NCI-H524 (cell line): ENCODE results near the gene PRM3.
A peak's percentile ranks its signal among the peaks of the same experiment; 100 is the strongest.

ENCODE experiments used
- DNase-seq, 2 experiments: peaks; one replicate each; lab custom pipeline; 2025; lab: John Stamatoyannopoulos, UW

PRM3 gene

DNA sequence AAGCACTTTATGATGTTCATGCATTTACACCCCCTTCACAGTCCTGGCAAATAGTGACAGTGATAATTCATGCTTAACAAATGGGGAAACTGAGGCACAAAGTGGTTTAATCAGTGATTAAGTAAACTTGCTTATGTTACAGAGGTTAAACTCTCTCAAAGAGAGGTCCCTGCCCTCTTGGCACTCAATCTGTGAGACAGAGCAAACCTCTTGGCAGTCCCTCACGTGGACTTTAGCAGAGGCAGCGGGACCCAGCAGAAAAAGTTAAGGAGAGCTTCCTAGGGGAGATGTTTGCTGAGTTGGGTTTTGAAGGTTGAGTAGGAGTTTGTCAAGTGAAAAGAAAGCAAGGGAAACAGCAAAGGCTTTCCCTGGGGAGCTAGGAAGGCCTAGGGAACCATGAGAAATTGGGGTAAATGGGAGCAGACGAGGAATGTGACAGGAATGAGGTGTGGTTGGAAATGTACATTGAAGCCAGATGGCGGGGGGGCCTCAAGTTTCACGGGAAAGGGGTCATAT is 28.1 kb downstream of the PRM3 start:
- no peak for DNase-seq

DNA sequence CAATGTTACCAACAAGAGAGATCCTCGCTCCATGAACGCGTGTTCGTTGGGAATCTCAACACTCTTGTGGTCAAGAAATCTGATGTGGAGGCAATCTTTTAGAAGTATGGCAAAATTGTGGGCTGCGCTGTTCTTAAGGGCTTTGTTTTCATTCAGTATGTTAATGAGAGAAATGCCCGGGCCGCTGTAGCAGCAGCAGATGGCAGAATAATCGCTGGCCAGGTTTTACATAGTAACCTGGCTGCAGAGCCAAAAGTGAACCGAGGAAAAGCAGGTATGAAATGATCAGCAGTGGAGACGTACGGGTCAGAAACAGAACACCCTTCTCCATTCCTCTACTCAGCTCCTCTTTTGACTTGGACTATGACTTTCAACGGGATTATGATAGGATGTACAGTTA is 30.8 kb downstream of the PRM3 start:
- DNase-seq, result peak; percentile 80 to 84

DNA sequence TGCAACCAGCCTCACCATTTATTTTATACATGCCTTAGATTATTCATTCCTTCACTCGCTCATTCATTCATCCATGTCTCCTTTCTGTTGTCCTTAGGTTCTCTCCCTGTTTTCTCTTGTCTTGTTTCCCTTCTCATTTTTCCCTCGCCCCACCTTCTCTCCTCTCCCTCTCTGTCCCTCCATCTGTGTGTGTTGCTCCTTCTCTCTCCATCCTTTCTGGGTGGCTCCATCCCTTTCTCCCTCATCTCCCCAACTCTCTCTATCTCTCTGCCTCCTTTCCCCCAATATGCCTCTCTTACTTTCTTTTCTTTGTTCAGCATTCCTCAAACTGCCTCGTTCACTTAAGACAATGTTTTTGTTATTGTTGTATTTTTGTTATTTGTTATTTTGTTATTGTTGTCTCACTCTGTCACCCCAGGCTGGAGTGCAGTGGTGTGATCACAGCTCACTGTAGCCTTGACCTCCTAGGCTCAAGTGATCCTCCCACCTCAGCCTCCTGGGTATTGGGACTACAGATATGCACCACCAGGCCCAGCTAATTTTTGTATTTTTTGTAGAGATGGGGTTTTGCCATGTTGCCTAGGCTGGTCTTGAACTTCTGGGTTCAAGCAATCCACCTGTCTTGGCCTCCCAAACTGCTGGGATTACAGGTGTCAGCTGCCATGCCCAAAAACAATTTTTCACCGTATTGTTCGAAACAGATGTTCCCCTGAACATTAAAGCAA is 31.8 kb downstream of the PRM3 start:
- DNase-seq, result no peak

DNA sequence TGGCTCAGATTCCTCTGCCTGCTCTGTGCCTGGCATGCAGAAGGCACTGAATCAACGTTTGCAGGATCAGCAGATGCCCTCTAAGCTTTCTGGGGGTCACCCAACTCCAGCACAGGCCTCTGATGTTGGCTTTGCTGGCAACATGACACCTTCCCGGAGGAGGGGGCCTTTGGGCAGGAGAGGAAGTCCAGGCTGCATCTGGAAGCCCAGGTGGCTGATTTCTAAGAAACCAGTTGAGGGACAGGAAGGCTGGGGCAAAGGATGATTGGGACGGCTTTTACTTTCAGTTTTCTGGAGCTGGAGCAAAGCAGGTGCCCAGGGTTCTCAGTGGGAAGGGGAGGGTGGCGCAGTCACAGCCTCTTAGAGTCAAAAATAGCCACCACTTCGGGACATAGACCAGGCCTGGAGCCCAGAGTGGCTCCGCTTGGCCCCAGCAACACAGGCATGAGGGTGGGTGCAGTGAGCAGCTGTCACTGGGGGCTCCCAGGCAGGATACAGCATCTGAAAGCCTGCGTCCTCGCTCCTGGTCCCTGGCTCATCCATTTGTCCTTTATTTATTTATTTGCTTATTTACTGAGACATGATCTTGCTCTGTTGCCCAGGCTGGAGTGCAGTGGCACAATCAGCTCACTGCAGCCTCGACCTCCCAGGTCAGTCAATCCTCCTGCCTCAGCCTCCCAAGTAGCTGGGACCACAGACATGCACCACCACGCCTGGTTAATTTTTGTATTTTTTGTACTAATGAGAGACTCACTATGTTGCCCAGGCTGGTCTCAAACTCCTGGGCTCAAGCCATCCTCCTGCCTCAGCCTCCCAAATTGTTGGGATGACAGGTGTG is 32.6 kb downstream of the PRM3 start:
- DNase-seq, result peak; percentile 69 to 92

DNA sequence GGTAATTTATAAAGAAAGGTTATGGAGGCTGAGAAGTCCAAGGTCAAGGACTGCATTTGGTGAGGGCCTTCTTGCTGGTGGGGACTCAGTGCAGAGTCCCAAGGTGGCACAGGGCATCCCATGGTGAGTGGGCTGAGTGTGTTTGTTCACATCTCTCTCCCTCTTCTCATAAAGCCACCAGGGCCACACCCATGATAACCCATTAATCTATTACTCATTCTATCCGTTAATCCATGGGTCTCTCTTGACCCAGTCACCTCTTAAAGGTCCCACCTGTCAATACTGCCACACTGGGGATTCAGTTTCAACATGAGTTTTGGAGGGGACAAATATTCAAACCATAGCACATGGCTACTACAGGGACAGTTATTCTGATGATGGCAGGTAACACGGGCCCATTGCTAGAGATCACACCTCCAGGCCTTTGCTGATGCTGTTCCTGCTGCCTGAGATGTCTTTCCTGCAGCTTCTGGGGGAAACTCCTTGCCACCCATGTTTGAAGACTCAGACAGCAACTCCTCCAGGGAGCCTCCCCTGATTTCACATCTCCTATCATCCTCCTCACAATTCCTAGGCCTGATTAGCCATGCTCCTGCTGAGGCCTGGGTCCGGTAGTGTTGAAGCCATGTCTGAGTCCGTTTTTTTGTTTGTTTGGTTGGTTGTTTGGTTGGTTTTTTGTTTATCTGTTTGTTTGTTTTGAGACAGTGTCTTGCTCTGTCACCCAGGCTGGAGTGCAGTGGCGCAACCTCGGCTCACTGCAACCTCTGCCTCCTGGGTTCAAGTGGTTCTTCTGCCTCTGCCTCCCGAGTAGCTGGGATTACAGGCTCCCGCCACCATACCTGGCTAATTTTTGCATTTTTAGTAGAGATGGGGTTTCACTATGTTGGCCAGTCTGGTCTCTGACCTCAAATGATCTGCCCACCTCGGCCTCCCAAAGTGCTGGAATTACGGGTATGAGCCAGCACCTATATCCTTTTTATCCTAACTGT is 33.5 kb downstream of the PRM3 start:
- no peak for DNase-seq

DNA sequence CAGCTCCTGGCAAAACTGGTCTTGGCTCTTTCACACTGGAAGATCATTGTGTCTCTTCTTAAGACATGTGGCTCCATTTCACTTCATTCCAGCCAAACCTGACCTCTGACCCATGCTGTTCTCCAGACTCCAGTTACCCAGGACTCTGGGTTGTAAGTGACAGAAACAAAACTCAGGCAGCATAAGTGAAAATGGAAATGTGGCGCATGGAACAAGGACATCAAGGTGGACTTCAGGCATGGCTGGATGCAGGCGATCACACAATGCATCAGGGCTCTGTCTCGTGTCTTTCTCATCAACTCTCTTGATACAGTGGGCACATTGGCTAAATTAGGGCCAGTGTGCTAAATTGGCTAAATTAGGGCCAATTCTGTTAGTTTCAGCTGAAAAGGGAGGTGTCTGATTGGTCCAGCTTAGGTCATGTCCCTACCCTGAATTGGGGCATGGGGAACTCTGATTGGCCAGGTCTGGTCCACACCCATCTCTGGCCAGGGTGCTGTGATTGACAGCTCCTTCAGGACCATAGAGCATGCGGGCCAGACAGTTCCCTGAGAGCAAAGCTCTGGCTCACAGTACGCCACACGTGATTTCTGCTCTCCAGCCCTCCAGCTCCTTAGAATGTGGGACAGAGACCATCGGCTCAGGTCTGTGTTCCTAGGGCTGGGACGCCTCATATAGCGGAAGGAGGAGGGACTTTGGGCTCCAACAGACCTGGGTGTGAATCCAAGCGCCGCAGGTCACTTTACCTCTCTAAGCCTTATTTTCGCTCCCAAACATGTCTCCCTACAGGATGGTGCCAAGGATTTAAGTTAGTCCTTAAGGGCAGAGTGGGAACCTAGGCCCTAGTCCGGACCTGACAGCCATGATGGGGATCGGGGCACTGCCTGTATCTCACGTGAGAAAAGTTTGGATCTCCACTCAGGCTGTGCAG is 34.9 kb downstream of the PRM3 start:
- no peak for DNase-seq

DNA sequence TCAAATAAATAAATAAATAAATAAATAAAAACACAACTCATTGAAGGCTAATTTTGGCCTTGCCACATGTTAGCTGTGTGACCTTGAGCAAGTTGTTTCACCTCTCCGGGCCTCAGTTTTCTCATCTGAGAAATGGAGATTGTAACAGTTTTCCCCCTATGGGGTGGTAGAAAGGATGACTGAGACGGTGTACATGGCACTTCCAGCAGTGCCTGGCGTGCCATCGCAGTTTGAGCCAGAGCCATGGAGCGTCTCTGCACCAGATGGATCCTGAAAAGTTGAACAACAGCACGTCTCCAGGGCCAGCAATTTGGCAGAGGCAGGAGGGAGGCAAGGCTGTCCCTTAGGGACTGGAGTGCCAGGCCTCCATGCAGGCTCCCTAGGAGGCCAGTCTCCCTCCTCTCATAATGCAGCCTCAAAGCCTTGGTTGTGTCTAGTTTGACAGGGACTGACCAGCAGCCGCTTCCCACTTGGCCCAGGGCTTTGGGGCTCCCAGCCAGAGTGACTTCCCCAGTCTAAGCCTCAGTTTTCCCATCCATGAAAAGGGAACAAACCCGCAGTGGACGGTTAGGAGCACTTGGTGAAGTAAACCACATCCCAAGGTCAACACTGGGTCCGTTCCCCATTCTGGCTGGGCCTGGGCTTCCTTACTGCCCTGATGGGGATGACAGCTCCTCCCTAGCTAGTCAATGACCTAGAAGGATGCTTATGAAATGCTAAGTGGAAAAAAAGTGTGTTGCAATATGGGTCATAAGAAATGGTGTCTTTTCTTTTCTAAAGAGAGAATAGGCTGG is 36.8 kb downstream of the PRM3 start:
- no peak for DNase-seq

DNA sequence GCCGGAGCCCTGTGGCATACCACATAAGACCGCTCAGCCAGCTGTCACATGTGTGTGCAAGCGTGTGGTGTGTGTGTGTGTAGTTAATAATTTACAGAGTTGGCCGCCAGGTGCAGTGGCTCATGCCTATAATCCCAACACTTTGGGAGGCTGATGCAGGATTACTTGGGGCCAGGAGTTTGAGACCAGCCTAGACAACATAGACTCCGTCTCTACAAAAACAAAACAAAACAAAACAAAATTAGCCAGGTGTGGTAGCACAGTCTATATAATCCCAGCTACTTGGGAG is 37.8 kb downstream of the PRM3 start:
- no peak for DNase-seq

DNA sequence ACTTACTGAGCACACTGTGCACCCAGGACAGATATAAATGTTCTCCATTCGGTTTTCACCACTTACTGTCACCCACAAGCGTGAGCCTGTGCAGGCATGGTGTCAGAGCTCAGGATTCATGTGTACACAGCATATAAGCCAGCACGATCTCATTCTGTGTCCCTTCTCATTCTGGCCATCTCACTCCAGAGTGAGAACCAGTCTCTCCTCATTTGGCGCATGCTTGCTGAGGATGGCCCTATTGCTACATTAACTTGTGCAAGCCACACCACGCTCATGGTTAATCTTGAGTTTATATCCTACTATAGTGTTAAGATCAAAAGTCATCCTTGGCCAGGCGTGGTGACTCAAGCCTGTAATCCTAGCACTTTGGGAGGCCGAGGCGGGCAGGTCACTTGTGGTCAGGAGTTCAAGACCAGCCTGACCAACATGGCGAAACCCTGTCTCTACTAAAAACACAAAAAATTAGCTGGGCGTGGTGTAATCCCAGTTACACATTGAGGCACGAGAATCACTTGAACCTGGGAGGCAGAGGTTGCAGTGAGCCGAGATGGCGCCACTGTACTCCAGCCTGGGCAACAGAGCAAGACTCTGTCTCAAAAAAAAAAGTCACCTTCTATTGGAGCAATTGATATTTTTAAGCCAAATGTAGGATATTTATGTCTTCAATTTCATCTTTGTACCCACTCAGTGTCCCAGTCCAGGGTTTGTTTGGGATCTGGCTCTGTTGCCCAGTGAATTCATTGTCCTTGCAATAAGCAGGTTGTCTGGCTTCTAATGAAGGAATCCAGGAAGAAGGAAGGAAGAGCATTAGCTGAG is 38.3 kb downstream of the PRM3 start:
- DNase-seq, result no peak

DNA sequence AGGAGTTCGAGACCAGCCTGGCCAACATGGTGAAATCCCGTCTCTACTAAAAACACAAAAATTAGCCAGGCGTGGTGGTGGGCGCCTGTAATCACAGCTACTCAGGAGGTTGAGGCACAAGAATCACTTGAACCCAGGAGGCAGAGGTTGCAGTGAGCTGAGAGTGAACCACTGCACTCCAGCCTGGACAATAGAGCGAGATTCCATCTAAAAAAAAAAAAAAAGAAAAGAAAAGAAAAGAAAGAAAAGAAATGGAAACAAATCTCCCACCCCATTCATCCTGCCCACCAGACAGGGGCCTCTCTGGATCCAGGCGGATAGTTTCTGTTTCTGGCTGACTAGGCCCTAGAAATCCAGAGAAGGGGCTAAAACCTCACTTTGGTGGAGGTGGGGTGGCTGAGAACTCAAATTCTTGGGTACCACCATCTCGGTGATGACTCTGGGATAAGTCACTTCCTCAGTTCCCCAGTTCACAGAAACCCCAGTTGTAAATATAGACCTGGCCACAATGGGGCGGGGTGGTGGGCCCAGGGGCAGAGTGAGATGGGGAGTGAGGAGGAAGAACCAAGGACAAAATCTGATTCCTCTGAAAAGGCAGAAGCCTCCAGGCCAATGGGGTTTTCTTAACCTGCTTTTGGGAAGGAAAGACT is 39.6 kb downstream of the PRM3 start:
- DNase-seq, result no peak

DNA sequence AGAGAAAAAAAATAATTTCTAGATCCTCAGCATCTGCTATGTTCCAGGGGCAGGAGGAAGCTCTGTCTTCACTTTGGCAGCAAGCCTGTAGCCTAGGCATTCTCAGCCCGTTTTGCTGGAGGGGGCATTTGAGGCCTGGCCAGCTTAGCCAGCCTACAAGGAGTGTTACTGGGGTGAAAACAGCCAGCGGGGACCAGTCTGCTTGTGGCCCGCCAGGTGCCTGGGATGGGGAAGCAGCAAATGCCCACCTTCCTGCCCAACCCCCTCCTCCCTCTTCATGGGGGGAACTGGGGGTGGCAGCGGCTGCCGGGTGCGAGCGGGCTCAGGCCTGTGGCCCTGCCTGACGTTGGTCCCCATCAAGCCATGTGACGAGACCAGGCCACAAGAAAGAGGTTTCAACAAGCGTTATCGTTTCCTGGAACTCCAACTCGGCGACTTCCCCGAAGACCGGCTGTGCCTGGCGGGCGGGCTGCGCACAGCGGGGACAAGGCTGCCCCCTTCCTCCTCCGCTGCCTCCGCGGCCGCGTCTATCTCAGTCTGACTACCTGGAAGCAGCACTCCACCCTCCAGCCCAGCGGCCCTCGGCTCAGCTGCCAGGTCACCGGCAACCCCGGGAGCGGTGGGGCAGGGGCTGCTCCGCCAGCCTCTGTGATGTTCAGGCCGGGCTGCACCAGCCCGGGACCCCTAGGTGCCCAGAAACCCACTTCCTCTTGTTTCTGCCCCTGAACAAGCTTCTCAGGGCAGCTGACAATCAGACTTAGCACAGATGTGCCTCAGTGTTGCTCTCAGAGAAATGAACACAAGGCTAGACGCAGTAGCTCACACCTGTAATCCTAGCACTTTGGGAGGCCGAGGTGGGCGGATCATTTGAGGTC is 40.3 kb downstream of the PRM3 start:
- no peak for DNase-seq

DNA sequence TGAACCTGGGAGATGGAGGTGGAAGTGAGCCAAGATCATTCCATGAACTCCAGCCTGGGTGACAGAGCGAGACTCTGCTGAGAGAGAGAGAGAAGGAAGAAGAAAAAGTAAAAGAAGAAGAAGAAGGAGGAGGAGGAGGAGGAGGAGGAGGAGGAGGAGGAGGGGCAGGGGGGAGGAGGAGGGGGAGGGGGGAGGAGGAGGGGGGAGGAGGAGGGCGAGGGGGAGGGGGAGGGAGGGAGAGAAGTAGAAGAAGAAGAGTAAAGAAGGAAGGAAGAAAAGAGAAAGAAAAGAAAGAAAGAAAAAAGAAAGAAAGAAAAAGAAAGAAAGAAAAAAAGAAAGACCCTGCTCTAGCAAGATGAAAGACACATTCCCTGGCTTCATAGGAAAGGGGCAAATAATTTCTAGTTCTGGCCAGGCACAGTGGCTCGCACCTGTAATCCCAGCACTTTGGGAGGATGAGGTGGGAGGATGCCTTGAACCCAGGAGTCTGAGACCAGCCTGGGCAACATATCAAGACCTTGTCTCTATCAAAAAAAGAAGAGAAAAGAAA is 41.1 kb downstream of the PRM3 start:
- DNase-seq, result no peak

DNA sequence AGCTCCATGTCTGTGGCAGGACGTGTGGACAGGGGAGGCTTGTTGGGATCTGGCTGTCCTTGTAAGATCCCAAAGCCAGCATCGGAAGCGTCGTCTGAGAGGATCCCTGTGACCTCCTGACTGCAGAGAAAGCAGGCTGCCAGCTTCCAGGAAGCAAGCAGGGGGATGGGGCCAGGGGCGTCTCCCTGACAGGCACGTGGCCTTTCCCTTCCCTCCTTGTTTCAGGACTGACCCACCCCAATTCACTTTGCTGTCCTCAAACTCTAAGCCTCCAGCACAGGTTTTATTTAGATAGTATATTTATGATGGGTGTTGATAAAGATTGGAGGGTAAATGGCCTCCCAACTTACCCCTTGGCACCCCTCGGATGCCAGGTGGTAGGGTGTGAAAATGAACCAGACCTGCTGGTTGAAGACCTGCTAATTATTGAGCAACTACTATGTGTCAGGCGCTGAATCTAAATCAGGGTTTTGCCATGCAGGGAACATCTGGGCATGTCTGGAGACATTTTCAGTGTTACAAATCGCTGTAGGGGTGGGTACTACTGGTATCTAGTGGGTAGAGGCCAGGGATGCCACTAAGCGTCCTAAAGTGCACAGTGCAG is 42.0 kb downstream of the PRM3 start:
- no peak for DNase-seq

DNA sequence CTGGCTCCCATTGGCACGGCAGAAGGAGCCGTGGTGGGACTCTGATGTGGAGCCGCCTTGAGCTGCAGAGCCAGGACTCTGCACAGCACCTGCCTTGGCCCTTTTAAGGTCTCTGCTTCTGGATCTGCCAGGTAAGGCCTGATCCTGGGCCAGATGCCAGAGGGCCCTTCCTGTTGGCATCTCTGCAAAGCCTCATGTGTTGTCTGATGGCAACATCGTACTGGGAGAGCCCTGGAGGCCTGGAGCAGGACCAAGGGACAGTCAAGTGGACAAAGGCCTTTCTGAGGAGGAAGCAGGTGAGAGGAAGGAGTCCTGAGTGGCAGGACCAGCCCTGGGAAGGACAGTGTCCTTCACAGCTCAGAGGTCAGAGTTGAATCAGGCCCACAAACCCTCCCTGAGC is 43.5 kb downstream of the PRM3 start:
- no peak for DNase-seq

DNA sequence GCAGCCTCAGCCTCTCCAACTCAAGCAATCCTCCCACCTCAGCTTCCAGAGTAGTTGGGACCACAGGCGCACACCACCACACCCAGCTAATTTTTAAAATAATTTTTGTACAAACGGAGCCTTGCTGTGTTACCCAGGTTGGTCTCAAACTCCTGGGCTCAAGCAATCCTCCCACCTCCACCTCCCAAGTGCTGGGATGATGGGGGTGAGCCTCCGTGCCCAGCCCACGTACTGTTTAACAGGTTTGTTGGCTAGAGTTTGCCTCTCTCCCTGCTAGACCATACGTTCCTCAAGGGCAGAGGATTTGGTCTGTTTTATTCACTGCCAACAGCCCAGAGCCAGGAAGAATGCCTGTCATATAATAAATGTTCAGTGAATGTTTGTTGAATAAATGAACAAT is 44.0 kb downstream of the PRM3 start:
- DNase-seq, result no peak

DNA sequence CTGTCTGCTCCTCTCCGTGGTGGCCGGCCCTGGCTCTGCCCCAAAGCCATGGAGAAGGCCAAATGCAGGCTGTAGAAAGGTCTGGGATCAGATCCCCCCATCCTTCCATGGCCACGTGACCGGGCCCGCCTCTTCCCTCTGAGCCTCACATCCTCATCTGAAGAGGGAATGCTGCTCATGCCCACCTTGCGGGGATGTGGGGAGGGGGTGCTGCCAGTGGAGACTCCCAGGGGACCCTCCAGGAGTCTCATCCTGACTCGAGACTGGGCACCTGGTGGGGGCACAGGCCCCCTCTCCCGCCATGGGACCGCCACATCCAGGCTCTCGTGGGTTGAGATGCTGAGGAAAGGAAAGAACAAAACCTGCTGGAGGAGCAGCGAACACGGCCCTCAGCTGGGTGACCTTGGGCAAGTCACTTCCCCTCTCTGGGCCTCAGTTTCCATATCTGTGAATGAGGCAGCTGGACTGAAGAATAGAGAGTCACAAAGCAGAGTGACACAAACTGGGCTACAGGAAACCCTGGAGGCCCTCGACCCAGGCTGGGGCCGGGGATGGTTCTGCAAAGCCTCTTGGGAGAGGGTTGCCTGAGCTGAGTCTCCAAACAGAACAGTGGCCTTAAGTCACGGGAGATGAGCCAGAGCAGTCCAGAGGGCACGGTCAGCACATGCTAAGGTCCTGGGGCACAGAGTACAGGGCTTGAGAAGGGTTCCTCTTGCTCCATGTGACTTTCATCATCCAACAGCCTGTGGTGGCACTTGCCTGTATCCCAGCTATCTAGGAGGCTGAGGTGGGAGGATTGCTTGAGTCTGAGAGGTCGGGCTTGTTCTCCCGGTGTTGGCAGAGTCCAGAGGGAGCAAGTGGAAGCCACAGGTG is 47.5 kb downstream of the PRM3 start:
- DNase-seq, result no peak
